SHP77 (cell line): Measurements from ENCODE around the gene TCIRG1.

Source experiments
- DNase-seq, 2 experiments: peaks; one replicate each; lab custom pipeline; 2025; lab: John Stamatoyannopoulos, UW

The TCIRG1 gene

GRCh38 chr11:68051191-68052136 lies 12.6 kb downstream of the TCIRG1 start:
- peak in 1 of 2 experiments; percentile 34 for DNase-seq

GRCh38 chr11:68052137-68052873 lies 13.5 kb downstream of the TCIRG1 start:
- DNase-seq, result no peak

- DNase-seq, result no peak
Observed at GRCh38 chr11:68053117-68053516, 14.3 kb downstream of the TCIRG1 start.

GRCh38 chr11:68053981-68054812 lies 15.4 kb downstream of the TCIRG1 start:
- DNase-seq, result no peak

GRCh38 chr11:68056317-68057285 lies 17.8 kb downstream of the TCIRG1 start:
- no peak for DNase-seq

GRCh38 chr11:68057807-68058206 lies 19.0 kb downstream of the TCIRG1 start:
- no peak for DNase-seq

GRCh38 chr11:68061508-68061907 lies 22.7 kb downstream of the TCIRG1 start:
- DNase-seq, result no peak

GRCh38 chr11:68064926-68065325 lies 26.1 kb downstream of the TCIRG1 start:
- no peak for DNase-seq

- no peak for DNase-seq
Observed at GRCh38 chr11:68065841-68066240, 27.0 kb downstream of the TCIRG1 start.

GRCh38 chr11:68066742-68067141 lies 27.9 kb downstream of the TCIRG1 start:
- no peak for DNase-seq

- DNase-seq, result no peak
Observed at GRCh38 chr11:68067991-68068390, 29.2 kb downstream of the TCIRG1 start.

GRCh38 chr11:68071281-68072048 lies 32.6 kb downstream of the TCIRG1 start:
- DNase-seq, result no peak

GRCh38 chr11:68074584-68075352 lies 35.9 kb downstream of the TCIRG1 start:
- no peak for DNase-seq

- DNase-seq, result no peak
Observed at GRCh38 chr11:68076371-68077042, 37.7 kb downstream of the TCIRG1 start.

- DNase-seq, result no peak
Observed at GRCh38 chr11:68077617-68078582, 39.1 kb downstream of the TCIRG1 start.

- no peak for DNase-seq
Observed at GRCh38 chr11:68080860-68081259, 42.0 kb downstream of the TCIRG1 start.

GRCh38 chr11:68081691-68082090 lies 42.9 kb downstream of the TCIRG1 start:
- DNase-seq, result no peak

- no peak for DNase-seq
Observed at GRCh38 chr11:68082481-68082880, 43.7 kb downstream of the TCIRG1 start.
